Motor neuron (in vitro differentiated cells): ENCODE data around the gene ADRB1. TPM values are rescaled to one million over a fixed set of nuclear protein-coding genes. Genes with fewer than 3 reads are reported as not detected.

ENCODE experiments used
- ATAC-seq, 8 experiments: fragments of 200-7000 bp; cut with Tn5 transposase; replicated peaks in 6 of 8; 2 replicates each; pipeline ENCODE4 v1.8.0; 2021; ENCODE audit warnings: mild to moderate bottlenecking in 8 of 8, moderate library complexity in 8 of 8
- H3K27ac ChIP-seq, 2 donors: fragments of 250-450 bp; sonication (Bioruptor Pico); 2 replicates each; pipeline ENCODE4 v1.9.0; 2021; ENCODE audit warnings: antibody characterized with exemption in 2 of 2, mild to moderate bottlenecking in 2 of 2, moderate library complexity in 1 of 2
- H3K4me1 ChIP-seq, 2 donors: fragments of 250-450 bp; sonication (Bioruptor Pico); replicated peaks in 1 of 2; 2 replicates each; pipeline ENCODE4 v1.6.1; 2021; ENCODE audit warnings: antibody characterized with exemption in 2 of 2, mild to moderate bottlenecking in 2 of 2, moderate library complexity in 1 of 2
- H3K4me3 ChIP-seq, 5 donors: fragments of 250-450 bp; sonication (Bioruptor Pico); 2 replicates each; pipeline ENCODE4 v1.9.0; 2021; ENCODE audit warnings: antibody characterized with exemption in 5 of 5, mild to moderate bottlenecking in 5 of 5, moderate library complexity in 4 of 5
- WGBS, 10 experiments: fragments of 450-650 bp; shearing (Covaris generic); methylation state at CpG; one replicate each; pipeline ENCODE4 v1.0.0; 2022; 5-methylcytosine and 5-hydroxymethylcytosine counted together
- in situ Hi-C, 9 experiments: fragments of 400-800 bp; cut with MboI; loops; one replicate each; pipeline ENCODE4 v1.15.0; 2021; ENCODE audit warnings: low sequenced_read_pairs in 9 of 9, low pct_unique_long_range_greater_than_20kb in 2 of 9; ENCODE audit not compliant: unreplicated experiment in 9 of 9
- total RNA-seq, 8 experiments: library from RNA; unstranded; fragments of 300-600 nt; gene quantifications; 2 replicates each; pipeline versions ENCODE4 v1.2.3 to v1.2.4, GENCODE V29; 2022

ADRB1 gene
- total RNA-seq, 8 experiments from 2014 or later: 0.05 to 0.47 (median 0.22) TPM; not detected in 1

- H3K27ac ChIP-seq: no peak overlapping the region
Measured at GRCh38 chr10:114017873-114018272, 25.8 kb upstream of the ADRB1 start.

GRCh38 chr10:114019226-114019625, 24.4 kb upstream of the ADRB1 start:
- in situ Hi-C loops: no loop called here
- Histone ChIP-seq H3K27ac (no peak overlapping the region), H3K4me1 (peaks cover 0 to 6% of the 10 kb centered on the region in 2 donors), H3K4me3 (no peak overlapping the region)
- WGBS, 10 experiments: 31 to 100% (median 90%) methylated on average over 1 to 4 of the region's 4 CpGs; no CpG with 5 or more reads in 2 of the 10 experiments
- no peak for ATAC-seq

More at GRCh38 chr10:114017873-114018272, 25.8 kb upstream of the ADRB1 start:
- ATAC-seq: no peak
- Histone ChIP-seq H3K4me1 (peaks cover 0 to 6% of the 10 kb centered on the region in 2 donors), H3K4me3 (no peak overlapping the region)
- in situ Hi-C loops: no loop called here
- WGBS, 10 experiments: 27 to 100% (median 80%) methylated on average over 1 to 5 of the region's 5 CpGs

GRCh38 chr10:114021154-114021553, 22.5 kb upstream of the ADRB1 start:
- WGBS, 10 experiments: 46 to 100% (median 83%) methylated on average over 2 to 3 of the region's 3 CpGs; no CpG with 5 or more reads in 1 of the 10 experiments
- in situ Hi-C loops: no loop called here
- H3K4me3 ChIP-seq: no peak overlapping the region
- no peak for ATAC-seq
- no peak overlapping the region for H3K27ac ChIP-seq
- peaks cover 0 to 6% of the 10 kb centered on the region in 2 donors for H3K4me1 ChIP-seq

GRCh38 chr10:114021717-114022680, 21.7 kb upstream of the ADRB1 start:
- WGBS, 10 experiments: 25 to 85% (median 74%) methylated on average over 4 to 10 of the region's 14 CpGs
- H3K4me1 ChIP-seq: peaks cover 0 to 6% of the 10 kb centered on the region in 2 donors
- in situ Hi-C loops: no loop called here
- H3K27ac ChIP-seq: no peak overlapping the region
- no peak overlapping the region for H3K4me3 ChIP-seq
- peak in 3 of 8 experiments; percentile 47 to 76 (median 62) for ATAC-seq

GRCh38 chr10:114022766-114023597, 20.7 kb upstream of the ADRB1 start:
- Histone ChIP-seq H3K27ac (no peak overlapping the region), H3K4me3 (no peak overlapping the region), H3K4me1 (peaks cover 0 to 6% of the 10 kb centered on the region in 2 donors)
- WGBS, 10 experiments: 17 to 100% (median 97%) methylated on average over 2 to 7 of the region's 7 CpGs; no CpG with 5 or more reads in 1 of the 10 experiments
- no peak for ATAC-seq
- in situ Hi-C loops: no loop called here

GRCh38 chr10:114024876-114025610, 18.6 kb upstream of the ADRB1 start:
- Histone ChIP-seq H3K4me3 (no peak overlapping the region), H3K4me1 (peaks cover 0 to 6% of the 10 kb centered on the region in 2 donors), H3K27ac (no peak overlapping the region)
- in situ Hi-C loops: no loop called here
- 30 to 100% (median 89%) methylated on average over 1 to 6 of the region's 12 CpGs; no CpG with 5 or more reads in 1 of the 10 experiments for WGBS, 10 experiments
- no peak for ATAC-seq

GRCh38 chr10:114025611-114026130, 18.0 kb upstream of the ADRB1 start:
- no peak for ATAC-seq
- 60 to 100% (median 88%) methylated on average over 1 to 12 of the region's 12 CpGs for WGBS, 10 experiments
- Histone ChIP-seq H3K27ac (no peak overlapping the region), H3K4me1 (peaks cover 0 to 6% of the 10 kb centered on the region in 2 donors), H3K4me3 (no peak overlapping the region)
- in situ Hi-C loops: no loop called here

- WGBS, 10 experiments: 6 to 97% (median 60%) methylated on average over 1 to 7 of the region's 7 CpGs; no CpG with 5 or more reads in 1 of the 10 experiments
- ATAC-seq: peak in 3 of 8 experiments; percentile 20 to 87 (median 80)
- no peak overlapping the region for H3K27ac ChIP-seq
- in situ Hi-C loops: no loop called here
- peaks cover 0 to 6% of the 10 kb centered on the region in 2 donors for H3K4me1 ChIP-seq
- H3K4me3 ChIP-seq: no peak overlapping the region
Measured at GRCh38 chr10:114026189-114027040, 17.3 kb upstream of the ADRB1 start.

- WGBS, 10 experiments: 6 to 100% (median 65%) methylated on average over 1 to 2 of the region's 2 CpGs; no CpG with 5 or more reads in 2 of the 10 experiments
- ATAC-seq: peak in 2 of 8 experiments; percentile 12 to 47
- no peak overlapping the region for H3K27ac ChIP-seq
Measured at GRCh38 chr10:114027041-114027394, 16.6 kb upstream of the ADRB1 start.

GRCh38 chr10:114027951-114028350, 15.7 kb upstream of the ADRB1 start:
- ATAC-seq: no peak
- 42 to 100% (median 65%) methylated on average over 1 to 3 of the region's 3 CpGs; no CpG with 5 or more reads in 4 of the 10 experiments for WGBS, 10 experiments
- in situ Hi-C loops: no loop called here
- H3K4me1 ChIP-seq: no peaks in the 10 kb centered on the region
- H3K27ac ChIP-seq: no peak overlapping the region
- H3K4me3 ChIP-seq: no peak overlapping the region

More at GRCh38 chr10:114027041-114027394, 16.6 kb upstream of the ADRB1 start:
- peaks cover 0 to under 1% of the 10 kb centered on the region in 2 donors for H3K4me1 ChIP-seq
- no peak overlapping the region for H3K4me3 ChIP-seq
- in situ Hi-C loops: no loop called here

- WGBS, 10 experiments: 80 to 100% (median 86%) methylated on average over 1 to 4 of the region's 4 CpGs; no CpG with 5 or more reads in 3 of the 10 experiments
- Histone ChIP-seq H3K4me3 (no peak overlapping the region), H3K27ac (no peak overlapping the region), H3K4me1 (no peaks in the 10 kb centered on the region)
- in situ Hi-C loops: no loop called here
- ATAC-seq: no peak
Measured at GRCh38 chr10:114028425-114028824, 15.2 kb upstream of the ADRB1 start.
